Measurements from ENCODE around the gene PRKCE.

GRCh38 chr2:46177461-46178089 is 526.1 kb downstream of the PRKCE start:
- TF ChIP-seq, protein P1, sequence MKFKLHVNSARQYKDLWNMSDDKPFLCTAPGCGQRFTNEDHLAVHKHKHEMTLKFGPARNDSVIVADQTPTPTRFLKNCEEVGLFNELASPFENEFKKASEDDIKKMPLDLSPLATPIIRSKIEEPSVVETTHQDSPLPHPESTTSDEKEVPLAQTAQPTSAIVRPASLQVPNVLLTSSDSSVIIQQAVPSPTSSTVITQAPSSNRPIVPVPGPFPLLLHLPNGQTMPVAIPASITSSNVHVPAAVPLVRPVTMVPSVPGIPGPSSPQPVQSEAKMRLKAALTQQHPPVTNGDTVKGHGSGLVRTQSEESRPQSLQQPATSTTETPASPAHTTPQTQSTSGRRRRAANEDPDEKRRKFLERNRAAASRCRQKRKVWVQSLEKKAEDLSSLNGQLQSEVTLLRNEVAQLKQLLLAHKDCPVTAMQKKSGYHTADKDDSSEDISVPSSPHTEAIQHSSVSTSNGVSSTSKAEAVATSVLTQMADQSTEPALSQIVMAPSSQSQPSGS (IDR thresholded peaks at IDR 0.05; ENCODE audit: low read length), result no peak
- TF ChIP-seq NANOG (IDR thresholded peaks at IDR 0.05; ENCODE audit: insufficient read depth, low read depth, low read length, poor library complexity, severe bottlenecking) (no peak), EZH2 (IDR thresholded peaks at IDR 0.05; ENCODE audit: low read depth, low read length, severe bottlenecking) (no peak), POLR2A (IDR thresholded peaks at IDR 0.05; ENCODE audit: control extremely low read depth in 1 of 2, low read depth in 2 of 2, low read length in 2 of 2) (no peak), CTCF (IDR thresholded peaks at IDR 0.05; ENCODE audit: control extremely low read depth in 1 of 3, insufficient read depth in 1 of 3, low read depth in 1 of 3, low read length in 3 of 3) (no peak), HDAC6 (IDR thresholded peaks at IDR 0.05; ENCODE audit: low read depth, low read length) (no peak), SP1 (IDR thresholded peaks at IDR 0.05; ENCODE audit: low read depth, low read length) (no peak), YY1 (IDR thresholded peaks at IDR 0.05; ENCODE audit: low read depth, low read length) (no peak), TCF12 (IDR thresholded peaks at IDR 0.05; ENCODE audit: low read depth, low read length) (no peak)
